Measurements from ENCODE around the gene RPLP2.
A peak's percentile ranks its signal among the peaks of the same experiment; 100 is the strongest.

RPLP2 gene

GRCh38 chr11:773830-774229, 35.9 kb upstream of the RPLP2 start:
- DNase-seq (ENCODE audit: low read depth in 2 of 2): no peak

- no peak for DNase-seq (ENCODE audit: low read depth in 2 of 2)
Measured at GRCh38 chr11:774873-775592, 34.7 kb upstream of the RPLP2 start.

GRCh38 chr11:776263-776560, 33.6 kb upstream of the RPLP2 start:
- no peak for DNase-seq (ENCODE audit: low read depth in 2 of 2)

- no peak for DNase-seq (ENCODE audit: low read depth in 2 of 2)
Measured at GRCh38 chr11:776561-777287, 33.0 kb upstream of the RPLP2 start.

GRCh38 chr11:777288-778255, 32.2 kb upstream of the RPLP2 start, which contains the start of gene GATD1:
TSS of gene GATD1 (minus strand) at chr11:777487. CDS start at chr11:777462, 25 bp downstream.
- DNase-seq (ENCODE audit: low read depth in 2 of 2): peak; percentile 88 to 90

DNA sequence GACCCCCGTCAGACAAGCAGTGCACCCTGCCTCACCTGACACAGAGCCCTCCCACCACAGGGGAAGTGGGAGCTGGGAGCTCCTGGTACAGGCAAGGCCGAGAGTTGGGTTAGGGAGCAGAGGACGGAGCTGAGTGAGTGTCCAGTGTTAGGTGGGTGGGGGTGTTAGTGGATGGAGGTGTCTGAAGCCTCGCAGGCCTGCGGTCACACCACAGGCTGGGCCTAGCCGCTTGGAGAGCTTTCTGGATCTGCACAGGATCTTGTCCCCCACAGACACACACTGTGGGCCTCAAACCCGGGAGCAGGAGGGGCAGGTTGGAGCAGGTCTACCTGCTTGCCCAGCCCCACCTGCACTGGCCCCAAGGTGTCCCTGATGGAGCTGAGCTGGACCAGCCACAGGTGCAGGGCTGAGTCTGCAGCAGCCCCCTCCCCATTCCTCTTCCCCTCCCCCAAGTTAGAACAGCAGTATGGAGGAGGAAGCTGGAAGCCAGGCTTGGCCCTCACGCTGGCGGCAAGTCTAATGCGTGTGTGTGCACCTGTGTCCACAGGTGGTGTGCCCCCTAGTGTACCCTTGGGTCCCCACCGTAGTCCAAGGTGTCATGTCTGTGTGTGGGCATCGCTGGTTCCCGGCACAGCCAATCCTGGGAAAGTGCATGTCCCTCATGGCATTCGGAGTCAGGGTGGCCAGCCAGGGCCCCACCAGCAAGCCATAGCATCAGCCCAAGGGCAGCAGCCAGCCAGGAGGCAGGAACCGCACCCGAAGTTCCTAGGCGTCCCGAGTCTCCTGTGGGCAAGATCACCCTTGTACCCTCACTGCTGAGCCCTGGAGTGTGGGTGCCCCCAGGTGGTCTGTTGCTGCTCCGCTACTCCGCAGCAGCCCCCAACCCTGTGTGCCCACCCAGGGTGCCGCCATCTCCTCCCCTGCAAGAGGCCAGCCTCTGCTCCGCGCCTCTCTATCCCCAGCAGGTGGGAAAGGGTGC, 30.5 kb upstream of the RPLP2 start:
- DNase-seq (ENCODE audit: low read depth in 2 of 2): no peak

- DNase-seq (ENCODE audit: low read depth in 2 of 2): no peak
Measured at GRCh38 chr11:779955-780532, 29.7 kb upstream of the RPLP2 start.

DNA sequence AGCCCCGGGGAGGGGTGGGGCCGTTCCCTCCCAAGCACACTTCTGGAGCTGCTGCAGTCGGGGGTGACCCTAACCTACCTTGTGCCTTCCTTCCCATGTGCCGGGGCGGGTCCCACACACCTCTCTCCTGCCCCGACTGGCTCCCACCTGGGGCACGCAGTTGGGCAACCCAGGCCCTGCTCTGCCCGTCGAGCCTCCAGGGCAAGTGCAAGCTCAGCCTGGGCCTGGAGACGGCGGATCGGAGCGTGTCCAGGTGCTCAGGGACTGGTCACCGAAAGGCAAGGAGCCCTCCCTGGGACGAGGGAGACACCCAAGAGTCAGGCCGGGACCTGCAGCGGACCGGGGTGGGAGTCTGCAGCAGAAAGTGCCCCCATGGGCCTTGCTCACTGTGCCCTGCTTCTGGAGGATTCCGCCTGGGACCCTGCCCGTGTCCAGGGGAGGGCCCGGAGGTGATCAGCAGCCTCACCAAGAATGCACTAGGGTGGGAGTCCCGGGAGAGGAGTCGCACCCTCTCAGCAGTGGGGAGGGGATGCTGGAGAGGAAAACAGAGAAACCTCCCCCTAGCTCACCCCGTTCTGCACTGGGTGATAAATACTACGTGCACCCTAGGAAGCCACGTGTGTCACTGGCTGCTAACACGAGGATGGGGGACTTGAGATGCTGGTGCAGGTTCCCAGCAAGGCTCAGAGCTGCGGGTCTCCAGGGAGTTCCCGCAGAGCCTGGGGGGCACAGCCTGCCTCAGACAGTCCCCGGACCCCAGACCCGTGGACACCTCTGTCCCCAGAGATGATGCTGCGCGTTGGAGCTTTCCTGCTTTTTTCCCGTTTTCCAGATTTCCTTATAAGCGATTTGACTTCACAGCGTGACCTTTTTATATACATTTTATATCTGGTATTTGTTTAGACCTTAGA, 27.2 kb upstream of the RPLP2 start:
- DNase-seq (ENCODE audit: low read depth in 2 of 2): no peak

GRCh38 chr11:783581-784015, 26.2 kb upstream of the RPLP2 start:
- DNase-seq (ENCODE audit: low read depth in 2 of 2): no peak

- no peak for DNase-seq (ENCODE audit: low read depth in 2 of 2)
Measured at GRCh38 chr11:786235-787083, 23.3 kb upstream of the RPLP2 start.

DNA sequence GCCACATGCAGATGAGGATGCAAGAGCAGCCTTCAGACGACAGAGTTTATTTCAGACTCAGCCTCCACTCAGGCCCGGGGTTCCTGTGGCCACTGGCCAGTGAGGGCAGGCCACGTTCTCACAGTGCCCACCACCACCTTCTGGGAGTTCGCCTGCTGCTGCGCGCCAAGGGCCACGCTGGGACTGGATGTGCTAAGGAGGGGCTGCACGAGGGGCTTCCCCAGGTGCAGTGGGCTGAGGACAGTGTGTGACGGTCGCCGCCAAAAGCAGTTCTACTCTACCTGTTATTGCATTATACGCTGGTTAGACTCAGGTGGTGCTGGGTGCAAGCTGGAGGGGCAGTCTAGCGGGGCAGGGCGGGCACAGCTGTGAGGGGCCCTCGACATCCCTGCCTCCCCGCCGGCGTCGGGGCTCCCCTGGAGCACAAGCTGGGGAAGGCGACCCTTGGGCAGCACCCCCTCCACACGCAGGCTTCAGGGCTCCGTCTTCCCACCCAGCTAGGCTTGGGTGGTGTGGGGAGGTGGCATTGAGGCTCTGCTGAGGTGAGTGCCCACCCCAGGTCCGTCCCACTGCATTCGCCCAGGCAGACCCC, 22.6 kb upstream of the RPLP2 start:
- DNase-seq (ENCODE audit: low read depth in 2 of 2): no peak

DNA sequence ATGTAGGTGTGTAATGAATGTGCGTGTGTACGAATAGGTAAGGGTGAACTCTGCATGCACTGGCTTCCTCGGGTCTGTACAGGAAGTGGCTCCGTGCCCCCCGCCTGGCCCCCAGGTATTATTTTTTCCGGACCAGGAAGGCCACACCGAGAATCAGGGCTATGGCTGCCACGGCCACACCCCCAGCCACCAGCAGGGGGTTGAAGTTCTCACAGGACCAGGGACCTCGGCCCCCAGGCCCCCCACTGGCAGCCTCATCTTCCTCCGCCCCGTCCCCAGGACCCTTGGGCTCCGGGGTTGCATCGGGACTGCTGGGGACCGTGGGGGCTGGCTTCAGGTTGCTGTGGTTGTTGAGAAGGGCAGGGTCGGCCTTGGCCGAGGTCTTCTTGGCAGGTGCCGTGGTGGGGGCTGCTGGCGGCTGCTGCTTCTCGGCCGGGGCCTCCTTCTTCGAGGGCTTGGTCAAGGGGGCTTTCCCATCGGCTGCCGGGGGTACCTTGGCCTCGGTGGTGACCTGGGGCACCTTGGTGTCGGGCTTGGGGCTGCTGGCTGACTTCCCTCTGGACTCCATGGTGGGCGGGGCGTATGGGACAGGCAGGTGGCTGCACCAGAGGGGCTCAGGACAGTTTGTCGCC, 21.6 kb upstream of the RPLP2 start:
- no peak for DNase-seq (ENCODE audit: low read depth in 2 of 2)

DNA sequence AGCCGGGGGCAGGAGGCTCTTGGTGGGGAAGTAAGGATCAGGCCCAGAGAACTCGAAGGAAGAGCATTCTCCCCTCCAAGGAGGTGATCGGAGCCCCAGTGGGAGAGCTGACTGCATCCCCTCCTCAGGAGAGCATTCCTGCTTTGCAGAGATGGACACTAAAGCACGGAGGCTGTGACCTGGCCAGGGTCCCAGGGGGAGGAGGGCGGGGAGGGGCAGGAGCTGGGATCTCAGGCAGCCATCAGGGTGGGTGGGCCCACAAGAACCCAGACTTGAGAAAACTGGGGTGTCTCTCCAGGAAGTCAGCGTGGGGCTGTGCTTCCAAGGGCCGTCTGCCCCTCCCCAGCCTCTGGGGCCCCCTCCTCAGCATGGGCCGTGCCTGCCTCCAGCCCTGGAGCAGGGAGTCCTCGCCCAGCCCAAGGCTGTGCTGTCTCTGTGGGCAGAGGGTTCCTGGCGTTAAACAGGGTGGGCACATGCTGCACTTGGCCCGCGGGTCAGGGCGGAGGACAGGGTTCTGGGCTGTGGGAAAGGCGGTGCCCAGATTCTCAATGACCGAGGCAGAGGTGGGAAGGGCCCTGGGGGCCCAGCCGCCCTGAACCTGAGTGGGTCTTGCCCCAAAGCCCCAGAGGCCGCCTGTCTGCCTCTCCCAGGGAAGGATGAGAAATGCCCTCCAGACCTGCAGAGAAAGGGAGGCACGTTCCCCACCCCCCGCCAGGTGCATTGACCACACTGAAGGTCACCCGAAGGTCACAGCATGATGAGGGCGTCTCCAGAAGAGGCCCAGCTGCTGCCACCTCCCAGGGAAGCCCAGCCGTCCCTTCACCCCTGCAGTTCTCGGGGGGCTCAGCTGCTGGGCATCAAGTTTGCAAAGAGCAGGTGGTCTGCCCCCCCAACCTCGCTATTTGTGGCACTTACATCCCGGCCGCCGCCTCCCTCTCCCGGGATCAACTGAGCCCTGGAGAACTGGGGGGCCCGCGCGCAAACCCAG, 20.5 kb upstream of the RPLP2 start:
- DNase-seq (ENCODE audit: low read depth in 2 of 2): no peak

DNA sequence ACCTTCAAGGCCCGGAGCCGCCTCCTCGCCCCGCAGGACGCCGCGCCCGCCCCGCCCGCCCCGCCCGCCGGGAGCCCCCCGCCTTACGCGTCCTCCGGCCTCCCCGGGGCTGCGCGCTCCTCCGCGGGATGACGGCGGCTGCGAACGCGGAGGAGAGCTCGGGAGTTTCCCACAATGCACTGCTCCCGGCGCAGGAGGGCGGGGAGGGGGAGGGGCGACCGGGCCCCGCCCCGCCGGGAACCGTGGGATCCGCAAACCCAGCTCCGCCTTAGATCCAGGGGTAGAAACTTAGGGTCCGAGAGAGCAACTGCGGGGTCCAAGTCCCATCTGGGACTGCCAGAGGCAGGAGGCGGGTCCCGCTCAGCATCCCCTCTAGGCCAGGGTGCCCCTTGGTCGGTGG, 19.8 kb upstream of the RPLP2 start, which contains the start of gene CEND1:
Gene CEND1, minus strand, starts transcription at position 148 of the 400 bp plus-strand sequence. CDS start 1,514 bp downstream, outside the sequence.
- DNase-seq (ENCODE audit: low read depth in 2 of 2): no peak

DNA sequence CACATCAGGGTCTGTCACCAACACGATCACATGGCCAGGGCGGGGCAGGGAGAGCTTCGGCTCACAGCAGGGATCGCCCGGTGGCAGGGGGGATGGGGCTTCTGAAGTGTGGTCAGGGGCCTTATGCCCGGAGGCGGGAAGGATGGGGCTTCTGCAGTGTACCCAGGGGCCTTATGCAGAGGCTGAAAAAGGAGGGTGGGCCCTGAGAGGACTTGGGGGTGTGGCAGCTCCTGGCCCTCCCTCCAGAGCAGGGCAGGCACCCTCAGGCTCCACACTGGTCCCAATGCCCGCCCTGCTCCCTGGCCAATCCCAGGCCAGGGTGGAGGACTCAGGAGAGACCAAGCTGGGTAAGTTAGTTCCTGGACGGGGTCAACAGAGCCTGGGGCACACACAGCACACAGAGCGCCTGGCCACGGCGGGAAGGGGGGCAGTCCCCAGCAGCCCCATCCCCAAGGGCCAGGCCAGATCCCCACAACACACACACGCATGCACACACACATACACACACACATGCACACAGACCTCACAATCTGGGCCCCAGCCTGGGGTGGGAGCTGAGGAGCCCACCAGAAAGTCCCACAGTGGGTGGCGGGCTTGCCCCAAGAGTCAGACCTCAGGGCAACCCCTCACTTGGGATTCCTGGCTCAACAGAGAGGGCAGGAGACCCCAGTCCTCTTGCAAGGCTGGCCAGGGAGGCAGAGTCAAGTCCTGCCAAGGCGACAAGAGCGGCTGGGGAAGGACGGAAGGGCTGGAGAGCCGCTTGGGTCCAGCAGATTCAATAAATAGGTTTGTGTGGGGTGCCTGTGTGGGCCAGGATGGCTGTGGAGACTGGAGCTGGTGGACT, 18.8 kb upstream of the RPLP2 start:
- no peak for DNase-seq (ENCODE audit: low read depth in 2 of 2)
